NK-92 (cell line): Measurements from ENCODE around the gene SMYD1.

Experiments
- DNase-seq: peaks from one replicate; lab custom pipeline; 2025; ENCODE audit not compliant: unreplicated experiment; lab: John Stamatoyannopoulos, UW

The SMYD1 gene

DNA sequence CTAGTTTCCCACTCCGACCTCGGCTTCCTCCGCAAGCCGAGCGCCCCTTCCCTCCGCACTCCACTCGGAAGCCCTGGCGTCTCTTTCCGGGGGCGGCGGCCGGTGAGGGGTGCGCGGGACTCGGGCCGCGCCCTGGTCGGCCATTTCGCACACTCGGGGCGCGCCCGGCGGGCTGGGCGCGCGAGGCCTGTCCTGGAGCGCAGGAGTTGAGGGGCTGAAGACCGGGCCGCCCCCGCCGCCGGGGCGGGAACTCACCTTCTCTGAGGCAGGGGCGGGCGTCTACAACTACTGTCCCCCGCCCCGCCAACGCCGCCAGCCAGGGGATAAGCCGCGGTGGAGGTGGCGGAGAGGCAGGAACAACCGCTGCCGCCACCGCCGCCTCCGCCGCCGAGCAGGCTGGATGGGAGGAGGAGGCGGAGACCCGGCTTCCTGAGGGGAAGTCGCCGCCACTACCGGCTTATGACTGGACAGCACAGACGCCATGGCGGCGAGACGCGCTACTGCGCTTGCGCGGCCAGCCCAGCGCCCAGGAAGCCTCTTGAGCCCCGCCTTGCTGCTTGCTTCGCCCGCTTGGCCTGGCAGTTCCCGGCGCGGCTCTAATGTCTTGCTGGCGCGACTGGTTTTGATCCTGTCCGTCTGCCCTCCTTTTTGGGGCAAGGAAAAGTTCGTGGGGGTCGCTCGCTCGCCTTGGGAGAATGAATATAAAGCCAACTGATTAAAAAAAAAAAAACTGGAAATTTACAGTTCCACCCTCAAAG is 12.1 kb upstream of the SMYD1 start, which contains the start of gene KRCC1:
Gene KRCC1, minus strand, starts transcription at position 413 of the 758 bp plus-strand sequence. CDS start 27,220 bp downstream, outside the sequence.
- DNase-seq, result peak; percentile 54

- no peak for DNase-seq
These were observed 10.2 kb upstream of the SMYD1 start for GRCh38 chr2:88057437-88057844.

- no peak for DNase-seq
These were observed 9.4 kb upstream of the SMYD1 start for GRCh38 chr2:88058191-88058590.

DNA sequence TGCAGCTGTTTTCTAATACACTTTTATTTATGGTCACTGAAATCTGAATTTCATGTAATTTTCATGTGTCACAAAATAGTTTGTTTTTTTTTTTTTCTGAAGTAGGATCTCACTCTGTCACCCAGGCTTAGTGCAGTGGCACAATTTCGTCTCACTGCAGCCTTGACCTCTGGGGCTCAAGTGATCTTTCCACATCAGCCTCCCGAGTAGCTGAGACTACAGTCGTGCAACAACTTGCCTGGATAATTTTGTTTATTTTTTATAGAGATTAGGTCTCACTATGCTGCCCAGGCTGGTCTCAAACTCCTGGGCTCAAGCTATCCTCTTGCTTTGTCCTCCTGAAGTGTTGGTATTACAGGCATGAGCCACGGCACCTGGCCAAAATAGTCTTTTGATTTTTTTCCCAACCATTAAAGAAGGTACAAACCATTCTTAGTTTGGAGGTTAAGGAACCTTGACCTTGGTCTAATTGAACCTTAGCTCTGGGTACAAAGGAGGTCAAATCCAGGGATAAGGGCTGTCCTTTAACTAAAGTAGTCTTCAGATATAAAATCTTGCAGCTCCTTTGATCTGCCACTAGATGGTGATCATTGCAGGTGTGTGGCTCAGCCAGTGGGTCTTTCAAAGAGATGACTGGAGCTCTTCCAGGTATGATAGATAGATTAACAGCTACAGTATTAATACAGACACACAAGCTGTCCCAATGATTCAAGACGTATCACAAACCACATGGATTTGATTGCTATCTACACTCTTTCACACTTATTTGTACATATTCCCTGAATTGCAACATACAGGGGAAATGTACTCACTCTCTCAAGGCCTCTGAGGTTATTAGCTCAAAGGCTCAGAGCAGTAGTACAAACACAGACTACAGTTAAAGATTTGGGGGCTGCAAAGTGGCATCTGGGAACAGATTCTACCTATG is 7.4 kb upstream of the SMYD1 start:
- no peak for DNase-seq

DNA sequence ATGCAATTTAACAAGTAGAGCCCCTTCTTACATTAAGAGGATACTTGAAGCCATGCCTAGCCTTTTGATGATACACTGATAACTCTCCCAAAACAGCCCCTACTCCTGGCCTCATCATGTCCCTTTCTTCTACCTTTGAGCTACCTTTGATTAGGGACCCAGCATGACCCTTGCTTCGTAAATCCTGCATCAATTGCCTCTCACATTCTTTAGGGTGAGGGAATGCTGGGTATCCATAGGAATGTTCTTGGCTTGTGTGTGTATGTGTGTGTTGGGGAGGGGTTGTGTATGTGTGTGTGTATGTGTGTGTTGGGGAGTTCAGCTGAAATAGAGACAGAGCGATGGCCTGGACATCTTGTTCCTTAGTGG is 6.7 kb upstream of the SMYD1 start:
- DNase-seq, result no peak

- no peak for DNase-seq
These were observed 6.3 kb upstream of the SMYD1 start for GRCh38 chr2:88061295-88061694.

GRCh38 chr2:88066543-88066942 is 1.1 kb upstream of the SMYD1 start:
- no peak for DNase-seq

GRCh38 chr2:88067189-88067588 is 436 bp upstream of the SMYD1 start:
- no peak for DNase-seq

DNA sequence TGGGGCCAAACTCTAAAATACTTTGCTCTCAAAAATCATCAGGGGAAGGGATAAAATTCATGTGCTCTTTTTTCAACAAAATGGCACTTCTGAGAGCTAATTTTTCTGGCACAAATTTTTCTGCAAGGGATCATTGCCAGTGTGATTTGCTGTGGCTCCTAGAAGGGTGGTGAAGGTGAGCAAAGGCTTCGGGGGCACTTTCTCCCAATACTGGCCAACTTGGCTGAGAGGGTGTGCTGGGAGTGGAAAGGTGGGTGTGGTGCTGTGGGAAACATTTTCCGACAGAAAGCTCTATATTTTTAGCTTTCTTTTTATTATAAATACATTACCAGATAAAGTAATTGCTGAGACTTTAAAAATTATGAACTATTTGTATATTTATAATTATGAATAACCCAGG is 419 bp downstream of the SMYD1 start:
- no peak for DNase-seq

GRCh38 chr2:88069117-88069516 is 1.5 kb downstream of the SMYD1 start:
- DNase-seq, result no peak

GRCh38 chr2:88070055-88070454 is 2.4 kb downstream of the SMYD1 start:
- DNase-seq, result no peak

DNA sequence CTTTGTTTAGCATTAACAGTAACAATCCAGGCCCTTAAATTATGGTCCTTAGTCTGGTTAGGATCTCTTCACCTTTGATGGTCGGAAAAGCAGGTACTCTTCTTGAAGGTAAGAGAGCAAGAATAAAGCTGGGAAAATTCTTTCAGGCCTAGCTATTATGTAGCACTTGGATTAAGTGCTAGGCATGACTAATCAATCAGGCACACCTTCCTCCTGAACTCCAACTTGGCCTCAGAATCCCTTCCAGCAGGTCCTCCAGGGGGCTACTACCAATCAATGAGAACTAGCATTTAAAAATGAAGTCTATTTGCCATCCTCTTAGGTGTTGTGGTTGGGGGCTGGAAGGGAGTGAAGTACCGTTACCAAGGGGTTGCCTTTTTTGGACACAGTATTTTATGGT is 3.7 kb downstream of the SMYD1 start:
- no peak for DNase-seq

DNA sequence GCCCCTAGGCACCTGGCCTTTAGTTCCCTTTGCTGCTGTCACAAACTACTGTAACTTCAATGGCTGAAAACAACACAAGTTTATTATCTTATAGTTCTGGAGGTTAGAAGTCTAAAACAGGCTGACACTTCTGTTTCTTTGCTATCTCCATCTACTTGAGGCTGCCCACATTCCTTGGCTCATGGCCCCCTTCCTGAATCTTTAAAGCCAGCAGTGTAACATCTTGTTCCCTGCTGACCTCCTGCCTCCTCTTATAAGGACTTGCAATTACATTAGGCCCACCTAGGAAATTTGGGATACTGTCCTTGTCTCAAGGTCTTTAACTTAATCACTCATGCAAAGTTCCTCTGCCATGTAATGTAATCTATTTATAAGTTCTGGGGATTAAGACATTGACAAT is 6.5 kb downstream of the SMYD1 start:
- no peak for DNase-seq

- DNase-seq, result no peak
These were observed 7.2 kb downstream of the SMYD1 start for GRCh38 chr2:88074854-88075292.

DNA sequence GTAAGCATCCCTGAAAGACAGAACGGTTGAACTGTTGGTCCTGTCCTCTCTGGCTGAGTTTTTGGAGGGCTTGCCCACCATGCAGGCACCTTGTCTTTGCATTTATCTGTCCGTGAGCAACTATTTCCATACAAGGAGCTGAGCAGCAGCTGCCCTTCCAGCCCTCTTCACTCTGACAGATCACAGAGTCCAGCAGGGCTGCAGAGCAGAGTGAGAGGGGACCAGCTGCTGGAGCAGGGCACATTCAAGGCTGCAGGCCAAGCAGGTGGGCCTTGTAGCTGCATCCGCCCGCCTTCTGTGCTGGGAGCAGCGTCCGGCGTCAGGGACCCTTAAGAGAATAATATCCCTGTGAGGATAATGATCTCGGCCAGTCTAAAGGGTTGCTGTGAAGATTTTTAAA is 9.5 kb downstream of the SMYD1 start:
- DNase-seq, result no peak

- no peak for DNase-seq
These were observed 11.1 kb downstream of the SMYD1 start for GRCh38 chr2:88078643-88079172.

- no peak for DNase-seq
These were observed 12.9 kb downstream of the SMYD1 start for GRCh38 chr2:88080545-88080944.

DNA sequence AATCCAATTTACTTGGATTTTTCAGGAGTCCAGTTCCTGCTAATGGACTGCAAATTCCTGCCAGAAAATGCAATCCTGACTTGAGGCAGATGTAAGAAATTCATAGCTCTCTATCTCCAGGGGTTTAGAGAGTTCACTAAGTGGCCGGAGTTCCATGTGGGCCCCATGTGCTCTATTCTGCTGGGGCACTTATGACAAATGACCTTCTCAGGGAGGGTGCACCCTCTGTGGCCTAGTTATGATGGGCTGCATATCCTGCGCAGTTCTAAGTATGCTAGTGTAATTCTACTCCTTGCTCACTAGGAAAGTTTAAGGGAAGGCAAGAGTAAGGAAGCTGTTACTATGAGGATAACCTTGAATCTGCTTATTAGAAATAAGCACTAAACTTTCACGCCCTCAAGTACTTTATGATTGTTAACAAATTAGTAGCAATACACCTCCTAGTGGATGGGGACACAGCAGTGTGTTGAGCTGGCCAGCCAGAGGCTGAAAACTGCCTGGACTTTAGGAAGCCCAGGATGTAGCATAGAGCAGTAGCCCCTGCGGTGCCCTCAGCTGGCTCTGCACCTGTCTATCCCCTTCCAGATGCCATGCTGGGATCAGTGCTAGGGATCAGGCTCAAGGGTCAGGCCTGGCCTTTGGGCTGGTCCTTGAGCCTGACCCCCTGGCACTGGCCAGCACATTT is 14.4 kb downstream of the SMYD1 start:
- no peak for DNase-seq

GRCh38 chr2:88082781-88083180 is 15.2 kb downstream of the SMYD1 start:
- no peak for DNase-seq

DNA sequence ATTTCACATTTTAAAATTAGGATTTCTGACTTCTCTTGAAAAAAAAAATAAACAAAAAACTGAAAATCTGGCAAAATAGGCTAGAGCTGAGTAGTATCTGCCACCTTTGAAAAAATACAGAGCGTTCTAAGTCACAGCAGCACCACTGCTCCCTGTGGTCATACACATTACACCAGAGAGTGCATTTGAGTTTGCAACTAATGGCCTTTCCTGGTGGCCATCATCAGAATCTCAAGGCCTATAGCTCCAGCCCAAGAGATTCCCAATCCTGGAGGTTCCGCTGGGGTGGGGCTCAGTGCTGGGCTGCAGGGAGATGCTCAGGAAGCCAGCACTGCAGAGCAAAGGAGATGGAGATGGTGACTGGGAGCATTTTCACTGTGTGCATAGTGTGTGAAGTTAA is 17.5 kb downstream of the SMYD1 start:
- no peak for DNase-seq

GRCh38 chr2:88085602-88086001 is 18.0 kb downstream of the SMYD1 start:
- DNase-seq, result no peak
